Sigmoid colon (tissue), 4 donors: ENCODE results near the gene ATP13A5.

Experiments used
- CTCF ChIP-seq, 4 experiments: fragments of 450-650 bp in 3 of 4; fragments of 200-600 bp in 1 of 4; IDR thresholded peaks; one replicate each; pipeline ENCODE4 v1.5.1; 2016 to 2019; ENCODE audit warnings: antibody characterized with exemption in 4 of 4, mild to moderate bottlenecking in 3 of 4, moderate library complexity in 2 of 4
- POLR2AphosphoS5 ChIP-seq, 4 donors: sonication (generic); formaldehyde crosslinking; IDR thresholded peaks; one replicate each; pipeline ENCODE4 v1.6.1; 2017; ENCODE audit warnings: antibody characterized with exemption in 4 of 4

GRCh38 chr3:193403307-193403706 is 24.8 kb upstream of the ATP13A5 start:
- TF ChIP-seq POLR2AphosphoS5 (IDR thresholded peaks at IDR 0.05) (no peak), CTCF (IDR thresholded peaks at IDR 0.05) (no peak)
